ENCODE results near the gene ARSB. TPM values are rescaled to one million over a fixed set of nuclear protein-coding genes. Genes with fewer than 3 reads are reported as not detected.

Gene ARSB
- total RNA-seq, 1 donor = 38.4 TPM

GRCh38 chr5:78927657-78928282 is 57.3 kb downstream of the ARSB start:
- Histone ChIP-seq H4K20me1 (ENCODE audit: insufficient read depth, low read length) (no peaks in the 10 kb centered on the region), H3K27ac (ENCODE audit: low read depth, low read length) (peak overlapping the region; percentile 78)
- peak; percentile 73 for DNase-seq (ENCODE audit: insufficient read length, low spot score, missing footprints)

GRCh38 chr5:78926252-78926651 is 58.9 kb downstream of the ARSB start:
- no peak for DNase-seq (ENCODE audit: insufficient read length, low spot score, missing footprints)
- Histone ChIP-seq H4K20me1 (ENCODE audit: insufficient read depth, low read length) (no peaks in the 10 kb centered on the region), H3K79me2 (ENCODE audit: insufficient read depth, low read length) (no peaks in the 10 kb centered on the region), H3K4me2 (ENCODE audit: insufficient read depth, low read length) (no peak overlapping the region), H3K27ac (ENCODE audit: low read depth, low read length) (no peak overlapping the region), H3K36me3 (ENCODE audit: insufficient read depth, low read length) (no peaks in the 10 kb centered on the region), H3K4me3 (ENCODE audit: insufficient read depth, low read length) (no peak overlapping the region), H3K9me3 (ENCODE audit: low read depth, low read length) (no peaks in the 10 kb centered on the region), H2AFZ (ENCODE audit: low read length) (no peak overlapping the region), H3K27me3 (ENCODE audit: insufficient read depth, low read length) (no peaks in the 10 kb centered on the region), H3K4me1 (ENCODE audit: insufficient read depth, low read length) (peaks cover 23% of the 10 kb centered on the region)
- TF ChIP-seq CTCF (IDR thresholded peaks at IDR 0.05; ENCODE audit: extremely low read depth, low read depth, low read length) = no peak

More at GRCh38 chr5:78927657-78928282, 57.3 kb downstream of the ARSB start:
- Histone ChIP-seq H2AFZ (ENCODE audit: low read length) (peak overlapping the region; percentile 32), H3K4me1 (ENCODE audit: insufficient read depth, low read length) (peaks cover 23% of the 10 kb centered on the region), H3K79me2 (ENCODE audit: insufficient read depth, low read length) (no peaks in the 10 kb centered on the region), H3K4me2 (ENCODE audit: insufficient read depth, low read length) (no peak overlapping the region), H3K36me3 (ENCODE audit: insufficient read depth, low read length) (no peaks in the 10 kb centered on the region), H3K9me3 (ENCODE audit: low read depth, low read length) (no peaks in the 10 kb centered on the region), H3K4me3 (ENCODE audit: insufficient read depth, low read length) (no peak overlapping the region), H3K27me3 (ENCODE audit: insufficient read depth, low read length) (no peaks in the 10 kb centered on the region)
- TF ChIP-seq CTCF (IDR thresholded peaks at IDR 0.05; ENCODE audit: extremely low read depth, low read depth, low read length) = no peak

- no peak for DNase-seq (ENCODE audit: insufficient read length, low spot score, missing footprints)
- no peaks in the 10 kb centered on the region for H3K36me3 ChIP-seq (ENCODE audit: insufficient read depth, low read length)
- H3K4me2 ChIP-seq (ENCODE audit: insufficient read depth, low read length) = no peak overlapping the region
- no peak for TF ChIP-seq CTCF (IDR thresholded peaks at IDR 0.05; ENCODE audit: extremely low read depth, low read depth, low read length)
- H3K79me2 ChIP-seq (ENCODE audit: insufficient read depth, low read length) = no peaks in the 10 kb centered on the region
- no peak overlapping the region for H3K27ac ChIP-seq (ENCODE audit: low read depth, low read length)
- no peaks in the 10 kb centered on the region for H3K9me3 ChIP-seq (ENCODE audit: low read depth, low read length)
- H2AFZ ChIP-seq (ENCODE audit: low read length) = no peak overlapping the region
- H3K27me3 ChIP-seq (ENCODE audit: insufficient read depth, low read length) = no peaks in the 10 kb centered on the region
- H3K4me3 ChIP-seq (ENCODE audit: insufficient read depth, low read length) = no peak overlapping the region
- peaks cover 15% of the 10 kb centered on the region for H3K4me1 ChIP-seq (ENCODE audit: insufficient read depth, low read length)
- H4K20me1 ChIP-seq (ENCODE audit: insufficient read depth, low read length) = no peaks in the 10 kb centered on the region
Measured at GRCh38 chr5:78925129-78925876, 59.8 kb downstream of the ARSB start.

- H2AFZ ChIP-seq (ENCODE audit: low read length) = no peak overlapping the region
- no peaks in the 10 kb centered on the region for H3K79me2 ChIP-seq (ENCODE audit: insufficient read depth, low read length)
- H3K4me1 ChIP-seq (ENCODE audit: insufficient read depth, low read length) = peaks cover 14% of the 10 kb centered on the region
- no peaks in the 10 kb centered on the region for H3K27me3 ChIP-seq (ENCODE audit: insufficient read depth, low read length)
- no peak overlapping the region for H3K27ac ChIP-seq (ENCODE audit: low read depth, low read length)
- TF ChIP-seq CTCF (IDR thresholded peaks at IDR 0.05; ENCODE audit: extremely low read depth, low read depth, low read length) = no peak
- no peaks in the 10 kb centered on the region for H3K36me3 ChIP-seq (ENCODE audit: insufficient read depth, low read length)
- H3K9me3 ChIP-seq (ENCODE audit: low read depth, low read length) = no peaks in the 10 kb centered on the region
- DNase-seq (ENCODE audit: insufficient read length, low spot score, missing footprints) = no peak
- no peak overlapping the region for H3K4me3 ChIP-seq (ENCODE audit: insufficient read depth, low read length)
- no peaks in the 10 kb centered on the region for H4K20me1 ChIP-seq (ENCODE audit: insufficient read depth, low read length)
- no peak overlapping the region for H3K4me2 ChIP-seq (ENCODE audit: insufficient read depth, low read length)
Measured at GRCh38 chr5:78923622-78923970, 61.5 kb downstream of the ARSB start.
